IPS DF 6.9 (cell line): Measurements from ENCODE around the gene SH3BP5L.
"Not testable (repeated sequence)": the region's sequence is repeated elsewhere in the genome, so short reads cannot be mapped to it uniquely, and the experiment has no call there.

Source experiments
- DNase-seq: peaks from one replicate; pipeline ENCODE4 v3.0.0-alpha.2; 2013; ENCODE audit warnings: low read depth, low spot score
- H3K27ac ChIP-seq: one replicate; pipeline ENCODE4 v1.5.1; 2013; ENCODE audit warnings: low read length, control low read depth
- H3K27me3 ChIP-seq: 2 replicates; pipeline ENCODE4 v1.6.1; 2013; ENCODE audit warnings: mild to moderate bottlenecking, low read length; ENCODE audit not compliant: control insufficient read depth, insufficient read depth
- H3K36me3 ChIP-seq: 2 replicates; pipeline ENCODE4 v1.6.1; 2013; ENCODE audit warnings: low read length; ENCODE audit not compliant: control insufficient read depth, insufficient read depth
- H3K4me1 ChIP-seq: 2 replicates; pipeline ENCODE4 v1.6.1; 2013; ENCODE audit warnings: low read length; ENCODE audit not compliant: control insufficient read depth, insufficient read depth
- H3K4me3 ChIP-seq: 2 replicates; pipeline ENCODE4 v1.5.1; 2013; ENCODE audit warnings: mild to moderate bottlenecking, low read length
- H3K9me3 ChIP-seq: 2 replicates; pipeline ENCODE4 v1.6.1; 2013; ENCODE audit warnings: low read length, inconsistent platforms; ENCODE audit not compliant: control insufficient read depth, insufficient read depth
- WGBS: extraction: QIAGEN DNeasy Blood & Tissue Kit; methylation state at CpG from one replicate; pipeline ENCODE4 v1.1.7; 2013; ENCODE audit warnings: mixed read lengths, missing lambda C conversion rate; ENCODE audit not compliant: insufficient read length, insufficient coverage; 5-methylcytosine and 5-hydroxymethylcytosine counted together

SH3BP5L gene

GRCh38 chr1:248841702-248842395 is 16.1 kb upstream of the SH3BP5L start:
- WGBS: no CpG with 5 or more reads among the region's 12 CpGs
- H3K9me3 ChIP-seq: no peaks in the 10 kb centered on the region
- H3K27ac ChIP-seq: no peak overlapping the region
- DNase-seq: no peak
- peaks cover 6% of the 10 kb centered on the region for H3K36me3 ChIP-seq
- H3K4me3 ChIP-seq: no peak overlapping the region
- H3K4me1 ChIP-seq: no peaks in the 10 kb centered on the region
- no peaks in the 10 kb centered on the region for H3K27me3 ChIP-seq

GRCh38 chr1:248840946-248841345 is 15.2 kb upstream of the SH3BP5L start:
- DNase-seq: no peak
- H3K9me3 ChIP-seq: no peaks in the 10 kb centered on the region
- peaks cover 3% of the 10 kb centered on the region; the same call in 1 of the 2 replicates for H3K36me3 ChIP-seq
- H3K27ac ChIP-seq: no peak overlapping the region
- no peak overlapping the region for H3K4me3 ChIP-seq
- H3K4me1 ChIP-seq: no peaks in the 10 kb centered on the region
- no peaks in the 10 kb centered on the region for H3K27me3 ChIP-seq
- no CpG with 5 or more reads among the region's 4 CpGs for WGBS

DNA sequence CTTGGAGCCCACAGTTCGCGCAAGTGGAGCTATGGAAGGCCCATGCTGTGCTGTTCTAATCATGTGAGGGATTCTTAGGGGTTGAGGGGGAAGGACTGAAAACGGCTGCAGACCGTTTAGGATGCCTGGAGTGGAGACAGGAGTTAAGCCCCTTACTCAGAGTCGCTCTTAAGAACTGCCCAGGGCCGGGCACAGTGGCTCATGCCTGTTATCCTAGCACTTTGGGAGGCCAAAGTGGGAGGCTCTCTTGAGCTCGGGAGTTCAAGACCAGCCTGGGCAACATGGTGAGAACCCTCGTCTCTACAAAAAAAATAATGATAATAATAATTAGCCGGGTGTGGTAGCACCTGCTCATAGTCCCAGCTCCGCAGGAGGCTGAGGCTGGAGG is 13.4 kb upstream of the SH3BP5L start:
- Histone ChIP-seq H3K27ac (no peak overlapping the region), H3K4me3 (peak overlapping the region; percentile 87; the same call in 1 of the 2 replicates)

DNA sequence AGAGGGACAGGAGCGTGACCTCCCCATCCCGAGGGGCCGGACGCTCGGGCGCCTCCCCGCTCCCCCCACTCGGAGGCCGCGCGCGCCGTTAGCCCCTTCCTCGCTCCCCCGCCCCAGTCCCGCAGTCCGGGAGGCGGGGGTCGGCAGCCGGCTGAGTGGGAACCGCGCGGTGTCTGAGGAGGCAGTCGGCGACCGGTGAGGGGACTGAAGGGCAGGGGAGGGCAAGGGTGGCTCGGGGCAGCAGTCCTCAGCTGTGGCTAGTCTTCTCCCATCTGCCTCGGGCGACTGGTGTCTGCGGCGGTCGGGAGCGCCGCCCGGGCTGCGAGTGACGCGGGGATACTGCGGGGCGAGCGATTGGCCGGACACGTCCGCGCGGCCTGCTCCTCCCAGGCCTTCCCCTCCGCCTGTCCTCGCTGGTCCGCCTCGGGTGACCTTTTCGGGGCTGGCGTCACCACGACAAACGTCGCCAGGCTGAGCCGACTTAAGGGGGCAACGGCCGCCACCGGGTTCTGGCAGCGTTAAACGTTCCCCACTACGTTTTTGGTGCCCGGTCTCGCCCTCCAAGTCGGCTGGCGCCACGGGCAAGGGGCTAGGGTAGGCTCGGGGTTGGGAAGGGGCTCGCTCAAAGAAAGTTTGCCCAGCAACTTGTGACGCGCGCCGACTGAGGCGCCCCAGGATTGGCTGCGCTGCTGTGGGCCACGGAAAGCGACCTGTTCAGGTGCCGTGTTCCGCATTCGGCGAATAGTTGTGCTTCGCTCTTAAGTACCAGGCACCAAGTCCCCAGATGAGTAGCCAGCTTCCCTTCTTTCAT is 12.8 kb upstream of the SH3BP5L start:
- H3K27me3 ChIP-seq: no peaks in the 10 kb centered on the region
- no peaks in the 10 kb centered on the region for H3K9me3 ChIP-seq
- H3K36me3 ChIP-seq: no peaks in the 10 kb centered on the region
- DNase-seq: no peak
- WGBS: no CpG with 5 or more reads among the region's 82 CpGs
- no peak overlapping the region for H3K27ac ChIP-seq
- H3K4me1 ChIP-seq: no peaks in the 10 kb centered on the region
- peak overlapping the region; percentile 87 for H3K4me3 ChIP-seq

More for the DNA sequence above, 13.4 kb upstream of the SH3BP5L start:
- H3K4me1 ChIP-seq: no peaks in the 10 kb centered on the region
- WGBS: no CpG with 5 or more reads among the region's 10 CpGs
- H3K9me3 ChIP-seq: no peaks in the 10 kb centered on the region
- H3K36me3 ChIP-seq: no peaks in the 10 kb centered on the region
- no peak for DNase-seq
- no peaks in the 10 kb centered on the region for H3K27me3 ChIP-seq

- DNase-seq: peak; percentile 85
- H3K36me3 ChIP-seq: no peaks in the 10 kb centered on the region
- no CpG with 5 or more reads among the region's 48 CpGs for WGBS
- peak within 1 kb of the TSS; percentile 87 for H3K4me3 ChIP-seq
- H3K27me3 ChIP-seq: no peaks in the 10 kb centered on the region
- H3K9me3 ChIP-seq: no peaks in the 10 kb centered on the region
- no peak within 1 kb of the TSS for H3K27ac ChIP-seq
- H3K4me1 ChIP-seq: no peaks in the 10 kb centered on the region
Observed at GRCh38 chr1:248837781-248838356, 12.2 kb upstream of the SH3BP5L start, which contains the start of gene ZNF672. Gene ZNF672 (plus strand): TSS chr1:248838224. CDS start chr1:248847275, 9,051 bp downstream.

DNA sequence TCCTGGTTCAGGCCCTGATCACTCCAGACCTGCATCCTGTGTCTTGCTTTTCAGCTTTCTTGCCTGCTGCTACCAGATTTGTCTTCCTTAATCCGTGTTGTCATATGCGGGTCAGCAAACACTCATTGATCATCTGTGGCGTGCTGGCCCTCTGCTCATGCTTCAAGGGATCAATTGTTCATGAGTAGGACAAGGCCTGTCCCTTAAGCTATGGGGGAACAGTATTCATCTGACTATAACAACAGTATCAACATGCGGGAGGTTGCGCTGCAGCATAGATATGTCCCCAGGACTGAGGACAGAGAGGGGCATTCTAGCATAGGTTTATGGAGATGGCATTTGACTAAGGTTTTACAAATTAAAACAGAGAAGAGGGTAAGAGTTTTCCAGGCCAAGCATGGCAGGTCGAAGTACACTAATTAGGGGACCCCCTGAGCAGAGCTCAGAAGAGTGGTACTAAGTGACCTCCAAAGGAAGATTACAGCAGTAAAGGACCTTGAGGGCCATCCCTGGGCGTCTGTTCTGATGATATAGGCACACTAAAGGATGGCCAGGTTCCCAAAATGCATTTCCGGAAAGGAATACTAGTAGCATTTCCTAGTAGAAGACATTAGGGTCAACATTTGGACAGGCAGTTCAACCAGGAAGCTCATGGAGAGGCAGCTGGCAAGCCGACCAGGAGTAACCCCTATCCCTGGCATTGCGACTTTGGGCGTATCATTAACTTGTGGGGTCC is 11.5 kb upstream of the SH3BP5L start:
- no peak overlapping the region for H3K27ac ChIP-seq
- no peak for DNase-seq
- no CpG with 5 or more reads among the region's 11 CpGs for WGBS
- no peaks in the 10 kb centered on the region for H3K4me1 ChIP-seq
- H3K27me3 ChIP-seq: no peaks in the 10 kb centered on the region
- peak overlapping the region; percentile 64; the same call in 1 of the 2 replicates for H3K4me3 ChIP-seq
- no peaks in the 10 kb centered on the region for H3K9me3 ChIP-seq
- H3K36me3 ChIP-seq: no peaks in the 10 kb centered on the region

DNA sequence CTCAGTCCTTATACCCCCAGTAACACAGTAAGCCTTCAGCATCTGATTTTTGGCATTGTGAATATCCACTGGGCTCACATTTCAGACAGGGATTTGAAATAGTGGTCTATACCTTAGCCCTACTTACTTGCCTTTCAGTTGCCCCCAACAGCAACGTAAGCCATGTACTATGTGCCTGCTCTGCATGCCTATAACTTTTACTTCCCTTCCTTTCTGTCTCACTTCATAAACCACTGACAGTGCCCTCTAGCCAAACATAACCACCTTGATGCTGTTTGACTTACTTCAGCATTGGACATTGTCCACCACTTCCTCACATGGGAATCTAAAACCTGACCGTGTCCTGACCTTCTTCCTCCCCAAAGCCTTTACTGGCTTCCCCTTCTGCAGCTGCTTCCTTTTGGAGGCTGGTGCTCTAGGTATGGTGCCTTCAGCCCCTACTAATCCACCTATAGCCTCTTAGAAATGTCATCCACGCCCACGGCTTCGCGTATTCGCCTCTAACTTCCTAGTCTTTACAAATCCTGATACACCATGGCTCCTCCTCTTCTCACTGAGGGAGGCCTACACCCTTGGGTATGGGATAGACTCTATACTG is 8.7 kb upstream of the SH3BP5L start:
- no CpG with 5 or more reads among the region's 7 CpGs for WGBS
- H3K4me3 ChIP-seq: no peak overlapping the region
- H3K4me1 ChIP-seq: no peaks in the 10 kb centered on the region
- H3K9me3 ChIP-seq: no peaks in the 10 kb centered on the region
- no peaks in the 10 kb centered on the region for H3K36me3 ChIP-seq
- no peak overlapping the region for H3K27ac ChIP-seq
- DNase-seq: no peak
- H3K27me3 ChIP-seq: no peaks in the 10 kb centered on the region

DNA sequence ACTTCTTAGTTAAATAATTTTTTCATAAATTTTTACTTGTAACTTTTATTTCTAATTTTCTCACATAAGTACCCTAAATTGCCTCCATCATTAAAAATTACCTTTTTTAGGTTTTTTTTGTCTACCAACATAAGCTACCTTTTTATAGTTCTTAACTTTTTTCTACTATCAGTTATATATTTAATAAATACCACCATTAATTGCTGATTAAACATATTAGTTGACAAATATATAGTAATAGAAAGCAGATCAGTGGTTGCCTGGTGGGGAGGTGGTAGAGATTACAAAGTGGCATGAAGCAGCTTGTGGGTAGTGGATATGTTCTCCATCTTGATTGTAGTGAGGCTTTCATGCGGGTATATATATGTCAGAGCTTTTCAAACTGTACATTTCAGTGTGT is 6.1 kb upstream of the SH3BP5L start:
- no CpG with 5 or more reads among the region's 1 CpG for WGBS
- Histone ChIP-seq H3K4me1 (no peaks in the 10 kb centered on the region), H3K36me3 (no peaks in the 10 kb centered on the region), H3K27me3 (no peaks in the 10 kb centered on the region), H3K9me3 (no peaks in the 10 kb centered on the region), H3K27ac (no peak overlapping the region), H3K4me3 (no peak overlapping the region)
- no peak for DNase-seq

DNA sequence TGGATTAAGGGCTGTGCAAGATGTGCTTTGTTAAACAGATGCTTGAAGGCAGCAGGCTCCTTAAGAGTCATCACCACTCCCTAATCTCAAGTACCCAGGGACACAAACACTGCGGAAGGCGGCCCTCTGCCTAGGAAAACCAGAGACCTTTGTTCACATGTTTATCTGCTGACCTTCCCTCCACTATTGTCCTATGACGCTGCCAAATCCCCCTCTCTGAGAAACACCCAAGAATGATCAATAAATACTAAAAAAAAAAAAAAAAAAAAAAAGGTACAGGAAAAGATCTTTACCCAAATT is 5.0 kb upstream of the SH3BP5L start:
- not testable (repeated sequence) for H3K4me3 ChIP-seq, H3K4me1 ChIP-seq, H3K27me3 ChIP-seq, H3K27ac ChIP-seq, H3K9me3 ChIP-seq, DNase-seq, H3K36me3 ChIP-seq
- no CpG with 5 or more reads among the region's 3 CpGs for WGBS

GRCh38 chr1:248828845-248829244 is 3.1 kb upstream of the SH3BP5L start:
- no peak overlapping the region for H3K4me3 ChIP-seq
- no peaks in the 10 kb centered on the region; the same call in 1 of the 2 replicates for H3K36me3 ChIP-seq
- no peaks in the 10 kb centered on the region for H3K4me1 ChIP-seq
- DNase-seq: no peak
- H3K27me3 ChIP-seq: no peaks in the 10 kb centered on the region
- no peak overlapping the region for H3K27ac ChIP-seq
- WGBS: no CpG with 5 or more reads among the region's 3 CpGs
- H3K9me3 ChIP-seq: no peaks in the 10 kb centered on the region
